Adrenal gland (tissue), 12 donors: ENCODE results near the gene NRSN2. TPM values are rescaled to one million over a fixed set of nuclear protein-coding genes. Genes with fewer than 3 reads are reported as not detected.
A peak's percentile ranks its signal among the peaks of the same experiment; 100 is the strongest.

ENCODE experiments used
- DNase-seq, 7 donors: peaks; one replicate each; pipeline ENCODE4 v3.0.0-alpha.2; 2019 to 2020
- H3K27ac ChIP-seq, 5 donors: fragments of 200-600 bp; sonication (generic) in 4 of 5; 1 replicate in 3 of 5; 2 replicates in 2 of 5; pipeline versions ENCODE4 v1.5.1 to v1.8.0; 2016 to 2020; ENCODE audit warnings: mild to moderate bottlenecking in 1 of 5
- H3K27me3 ChIP-seq: fragments of 200-600 bp; 2 replicates; pipeline ENCODE4 v1.8.0; 2021
- H3K36me3 ChIP-seq, 2 donors: fragments of 200-600 bp; replicated peaks in 1 of 2; 1 replicate in 1 of 2; 2 replicates in 1 of 2; pipeline versions ENCODE4 v1.5.1 to v1.8.0; 2018 to 2022
- H3K4me1 ChIP-seq, 2 donors: fragments of 200-600 bp; replicated peaks in 1 of 2; 1 replicate in 1 of 2; 2 replicates in 1 of 2; pipeline versions ENCODE4 v1.5.1 to v1.8.0; 2018 to 2021
- H3K4me3 ChIP-seq, 4 donors: fragments of 200-600 bp; sonication (generic) in 3 of 4; one replicate each; pipeline ENCODE4 v1.5.1; 2016 to 2018
- H3K9me3 ChIP-seq, 3 donors: fragments of 200-600 bp; sonication (generic) in 1 of 3; replicated peaks in 1 of 3; 1 replicate in 2 of 3; 2 replicates in 1 of 3; pipeline versions ENCODE4 v1.5.1 to v1.8.0; 2016 to 2021
- CTCF ChIP-seq, 6 experiments: fragments of 450-650 bp in 4 of 6; fragments of 200-600 bp in 2 of 6; sonication (generic) in 1 of 6; IDR thresholded peaks; 1 replicate in 5 of 6; 2 replicates in 1 of 6; pipeline versions ENCODE4 v1.5.1 to v1.8.0; 2016 to 2021; ENCODE audit warnings: antibody characterized with exemption in 6 of 6, mild to moderate bottlenecking in 2 of 6, moderate library complexity in 1 of 6
- POLR2A ChIP-seq, 2 donors: fragments of 450-650 bp; IDR thresholded peaks; one replicate each; pipeline ENCODE4 v1.6.1; 2017; ENCODE audit warnings: antibody characterized with exemption in 2 of 2, mild to moderate bottlenecking in 2 of 2, moderate library complexity in 1 of 2
- WGBS, 4 donors: extraction: QIAGEN DNeasy Blood & Tissue Kit in 2 of 4; methylation state at CpG; one replicate each; pipeline versions ENCODE4 v1.1.5 to v1.1.7; 2013 to 2017; 5-methylcytosine and 5-hydroxymethylcytosine counted together
- intact Hi-C, 2 donors: fragments of 100-400 bp; cut with DNase I; formaldehyde crosslinking; loops; one replicate each; pipeline versions ENCODE4 v1.14.1 to v1.15.0; 2022 to 2023
- polyA plus RNA-seq, 3 donors: library from polyadenylated mRNA; stranded (reverse); fragments of 200-250 nt in 2 of 3; fragments of 350-450 nt in 1 of 3; fragmentation: Illumina TruSeq in 1 of 3; extraction: RNeasy Lipid Tissue Mini Kit (QIAGEN cat#74804) in 1 of 3; gene quantifications; one replicate each; pipeline ENCODE4 v1.2.3, GENCODE V29; 2013 to 2014
- total RNA-seq, 9 donors: library from RNA; depleted of rRNA in 4 of 9; stranded (reverse); fragments of >200 nt in 4 of 9; fragments of 120-200 nt in 1 of 9; fragmentation: NEBNext Ultra II Directional in 1 of 9; extraction: Animal tissue kit (Norgen Biotek cat#: 25700) in 1 of 9; gene quantifications; one replicate each; pipeline versions ENCODE4 v1.1.0 to v1.2.4, GENCODE V29; 2013 to 2023
- donor health status: healthy with polysubstance abuse.
- donor health status: Bipolar disorder and iron deficiency.
- donor health status: DM: yes; HTN: yes; CAD: no.
- donor health status: DM: no; HTN: no; CAD: no.
- donor health status: DM: no; HTN: no; CAD: no.
- donor health status: DM: yes; HTN: yes; CAD: no.

NRSN2 gene
- total and polyA plus RNA-seq, 12 donors = 33.7 to 263 (median 82.1) TPM

GRCh38 chr20:400128-400453 is 53.2 kb downstream of the NRSN2 start:
- TF ChIP-seq CTCF (IDR thresholded peaks at IDR 0.05) (no peak), POLR2A (IDR thresholded peaks at IDR 0.05) (no peak)
- WGBS, 4 donors = 41 to 67% (median 53%) methylated on average over 2 of the region's 2 CpGs
- H3K4me1 ChIP-seq = peaks cover 0 to 13% of the 10 kb centered on the region in 2 donors
- intact Hi-C loops = no loop called here
- no peaks in the 10 kb centered on the region for H3K27me3 ChIP-seq
- DNase-seq = no peak
- no peaks in the 10 kb centered on the region for H3K9me3 ChIP-seq
- H3K36me3 ChIP-seq = peaks cover 0 to 7% of the 10 kb centered on the region in 2 donors
- H3K27ac ChIP-seq = no peak overlapping the region
- no peak overlapping the region for H3K4me3 ChIP-seq

GRCh38 chr20:400454-401275 is 53.8 kb downstream of the NRSN2 start:
- no peaks in the 10 kb centered on the region for H3K27me3 ChIP-seq
- TF ChIP-seq POLR2A (IDR thresholded peaks at IDR 0.05) (no peak), CTCF (IDR thresholded peaks at IDR 0.05) (no peak)
- intact Hi-C loops = no loop called here
- H3K4me3 ChIP-seq = no peak overlapping the region
- 59 to 71% (median 68%) methylated on average over 5 of the region's 5 CpGs for WGBS, 4 donors
- peaks cover 0 to 13% of the 10 kb centered on the region in 2 donors for H3K4me1 ChIP-seq
- peak in 1 of 7 donors; percentile 5 for DNase-seq
- peaks cover 0 to 7% of the 10 kb centered on the region in 2 donors for H3K36me3 ChIP-seq
- no peak overlapping the region for H3K27ac ChIP-seq
- no peaks in the 10 kb centered on the region for H3K9me3 ChIP-seq

GRCh38 chr20:401682-402495 is 55.0 kb downstream of the NRSN2 start:
- Histone ChIP-seq H3K27me3 (no peaks in the 10 kb centered on the region), H3K36me3 (peaks cover 0 to under 1% of the 10 kb centered on the region in 2 donors), H3K27ac (no peak overlapping the region), H3K4me1 (peaks cover 0 to 6% of the 10 kb centered on the region in 2 donors), H3K4me3 (no peak overlapping the region), H3K9me3 (no peaks in the 10 kb centered on the region)
- 75 to 82% (median 77%) methylated on average over 7 to 9 of the region's 9 CpGs for WGBS, 4 donors
- TF ChIP-seq POLR2A (IDR thresholded peaks at IDR 0.05) (no peak), CTCF (IDR thresholded peaks at IDR 0.05) (no peak)
- intact Hi-C loops = no loop called here
- DNase-seq = peak in 1 of 7 donors; percentile 12

DNA sequence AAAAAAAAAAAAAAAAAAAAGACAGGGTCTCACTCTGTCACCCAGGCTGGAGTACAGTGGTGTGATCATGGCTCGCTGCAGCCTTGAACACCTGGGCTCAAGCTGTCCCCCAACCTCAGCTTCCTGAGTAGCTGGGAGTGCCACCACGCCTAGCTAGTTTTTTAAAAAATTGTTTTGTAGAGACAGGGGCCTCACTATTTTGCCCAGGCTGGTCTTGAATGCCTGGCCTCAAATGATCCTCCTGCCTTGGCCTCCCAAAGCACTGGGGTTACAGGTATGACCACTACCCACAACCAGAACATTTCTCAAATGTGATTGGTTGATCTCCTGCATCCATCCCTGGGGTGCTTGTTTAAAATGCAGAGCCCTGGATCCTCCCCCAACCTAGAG is 55.6 kb downstream of the NRSN2 start:
- intact Hi-C loops = no loop called here
- Histone ChIP-seq H3K4me1 (peaks cover 0 to 5% of the 10 kb centered on the region in 2 donors), H3K27ac (no peak overlapping the region), H3K36me3 (no peaks in the 10 kb centered on the region), H3K4me3 (no peak overlapping the region), H3K9me3 (no peaks in the 10 kb centered on the region), H3K27me3 (no peaks in the 10 kb centered on the region)
- 83 to 95% (median 86%) methylated on average over 2 of the region's 2 CpGs for WGBS, 4 donors
- no peak for TF ChIP-seq POLR2A (IDR thresholded peaks at IDR 0.05)
- no peak for DNase-seq
